PC-9 (cell line): ENCODE results near the gene MLYCD.

Experiments
- CTCF ChIP-seq: fragments of 200-600 bp; sonication (generic); conservative IDR thresholded peaks from 2 replicates; pipeline ENCODE4 v1.6.1; 2017; ENCODE audit warnings: mixed run types, antibody characterized with exemption, mild to moderate bottlenecking, moderate library complexity
- EZH2 ChIP-seq: fragments of 200-600 bp; sonication (generic); IDR thresholded peaks from 2 replicates; pipeline ENCODE4 v1.8.0; 2017; ENCODE audit warnings: antibody characterized with exemption, low read depth

- TF ChIP-seq EZH2, result no peak
- TF ChIP-seq CTCF, result no peak
Observed at GRCh38 chr16:83908798-83909197, 9.9 kb downstream of the MLYCD start.
